Left ventricle myocardium inferior (tissue), 1 donor: ENCODE measurements around the gene SURF6. TPM values are rescaled to one million over a fixed set of nuclear protein-coding genes. Genes with fewer than 3 reads are reported as not detected.

Source experiments
- DNase-seq: peaks from one replicate; pipeline ENCODE4 v3.0.0-alpha.2; 2020
- H3K27ac ChIP-seq: fragments of 200-600 bp; replicated peaks from 2 replicates; pipeline ENCODE4 v1.8.0; 2021
- H3K27me3 ChIP-seq: fragments of 200-600 bp; 2 replicates; pipeline ENCODE4 v1.8.0; 2021; ENCODE audit warnings: low read depth
- H3K36me3 ChIP-seq: fragments of 200-600 bp; 2 replicates; pipeline ENCODE4 v1.8.0; 2021
- H3K4me1 ChIP-seq: fragments of 200-600 bp; 2 replicates; pipeline ENCODE4 v1.8.0; 2021
- H3K4me3 ChIP-seq: fragments of 200-600 bp; 2 replicates; pipeline ENCODE4 v1.8.0; 2021; ENCODE audit warnings: mild to moderate bottlenecking, moderate library complexity
- H3K9me3 ChIP-seq: fragments of 200-600 bp; replicated peaks from 2 replicates; pipeline ENCODE4 v1.8.0; 2021
- intact Hi-C: fragments of 100-400 bp; cut with micrococcal nuclease; formaldehyde crosslinking; loops from one replicate; pipeline ENCODE4 v1.11.0; 2022
- total RNA-seq: library from RNA; stranded (reverse); fragmentation: NEBNext Ultra II Directional; extraction: Animal tissue kit (Norgen Biotek cat#: 25700); gene quantifications from one replicate; pipeline ENCODE4 v1.2.1, GENCODE V29; 2021
- TF ChIP-seq, protein P1 (sequence below): fragments of 200-600 bp; IDR thresholded peaks from 2 replicates; pipeline ENCODE4 v1.8.0; 2021; ENCODE audit warnings: antibody characterized with exemption, mild to moderate bottlenecking, borderline replicate concordance
- donor health status: DM: no; HTN: yes; CAD: no; lungs with severe emphysema.

Gene SURF6
- total RNA-seq, 1 donor from 2014 or later: 11.6 TPM

DNA sequence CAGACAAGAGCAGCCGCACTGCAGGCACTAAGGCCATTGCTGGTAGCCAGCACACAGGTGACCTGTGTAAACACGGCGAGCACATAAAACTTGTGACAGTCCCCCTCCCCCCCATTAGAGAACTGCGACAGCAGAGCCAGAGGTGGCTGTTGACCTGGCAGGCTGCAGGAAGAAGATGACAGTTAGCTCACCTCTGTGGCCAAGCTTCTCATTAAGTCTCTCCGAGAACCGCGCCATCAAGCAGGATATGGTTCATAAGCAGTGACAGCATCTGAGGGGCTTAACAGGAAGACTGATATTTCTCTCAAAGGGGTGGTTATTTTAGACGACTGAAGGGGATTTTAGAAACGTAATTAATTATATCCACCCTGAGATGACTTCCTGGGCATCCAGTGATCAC lies 34.7 kb upstream of the SURF6 start:
- Histone ChIP-seq H3K27ac (no peak overlapping the region), H3K36me3 (peaks cover 36% of the 10 kb centered on the region), H3K9me3 (no peaks in the 10 kb centered on the region), H3K4me3 (no peak overlapping the region), H3K4me1 (peaks cover 85% of the 10 kb centered on the region), H3K27me3 (no peaks in the 10 kb centered on the region)
- intact Hi-C loops: no loop called here
- no peak for DNase-seq
- TF ChIP-seq, protein P1, sequence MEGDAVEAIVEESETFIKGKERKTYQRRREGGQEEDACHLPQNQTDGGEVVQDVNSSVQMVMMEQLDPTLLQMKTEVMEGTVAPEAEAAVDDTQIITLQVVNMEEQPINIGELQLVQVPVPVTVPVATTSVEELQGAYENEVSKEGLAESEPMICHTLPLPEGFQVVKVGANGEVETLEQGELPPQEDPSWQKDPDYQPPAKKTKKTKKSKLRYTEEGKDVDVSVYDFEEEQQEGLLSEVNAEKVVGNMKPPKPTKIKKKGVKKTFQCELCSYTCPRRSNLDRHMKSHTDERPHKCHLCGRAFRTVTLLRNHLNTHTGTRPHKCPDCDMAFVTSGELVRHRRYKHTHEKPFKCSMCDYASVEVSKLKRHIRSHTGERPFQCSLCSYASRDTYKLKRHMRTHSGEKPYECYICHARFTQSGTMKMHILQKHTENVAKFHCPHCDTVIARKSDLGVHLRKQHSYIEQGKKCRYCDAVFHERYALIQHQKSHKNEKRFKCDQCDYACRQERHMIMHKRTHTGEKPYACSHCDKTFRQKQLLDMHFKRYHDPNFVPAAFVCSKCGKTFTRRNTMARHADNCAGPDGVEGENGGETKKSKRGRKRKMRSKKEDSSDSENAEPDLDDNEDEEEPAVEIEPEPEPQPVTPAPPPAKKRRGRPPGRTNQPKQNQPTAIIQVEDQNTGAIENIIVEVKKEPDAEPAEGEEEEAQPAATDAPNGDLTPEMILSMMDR: no peak

DNA sequence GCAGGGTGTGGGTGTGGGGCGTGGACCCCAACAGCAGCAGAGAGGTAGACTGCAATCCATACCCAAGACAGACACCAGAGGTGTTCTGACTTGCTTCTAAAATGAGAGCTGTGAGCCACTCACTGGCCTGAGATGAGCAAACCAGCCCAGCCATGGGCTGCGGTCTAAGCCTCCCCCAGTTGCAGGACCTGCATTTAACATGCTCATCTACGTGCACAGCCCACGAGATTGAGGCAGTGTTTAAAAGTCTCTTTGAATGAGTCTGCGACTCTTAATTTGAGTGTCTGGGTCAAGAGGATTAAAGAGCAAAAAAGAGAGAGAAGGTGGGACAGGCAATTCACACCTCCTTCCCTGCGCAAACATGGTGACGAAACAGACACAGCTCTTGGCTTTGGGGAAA lies 33.9 kb upstream of the SURF6 start:
- Histone ChIP-seq H3K4me3 (no peak overlapping the region), H3K36me3 (peaks cover 43% of the 10 kb centered on the region), H3K9me3 (no peaks in the 10 kb centered on the region), H3K27me3 (no peaks in the 10 kb centered on the region), H3K4me1 (peaks cover 78% of the 10 kb centered on the region), H3K27ac (no peak overlapping the region)
- TF ChIP-seq, protein P1: no peak
- no peak for DNase-seq
- intact Hi-C loops: no loop called here

GRCh38 chr9:133369422-133369821 lies 33.4 kb upstream of the SURF6 start:
- no peaks in the 10 kb centered on the region for H3K9me3 ChIP-seq
- no peaks in the 10 kb centered on the region for H3K27me3 ChIP-seq
- H3K4me3 ChIP-seq: no peak overlapping the region
- TF ChIP-seq, protein P1: no peak
- DNase-seq: no peak
- intact Hi-C loops: no loop called here
- H3K4me1 ChIP-seq: peaks cover 72% of the 10 kb centered on the region
- H3K27ac ChIP-seq: no peak overlapping the region
- H3K36me3 ChIP-seq: peaks cover 48% of the 10 kb centered on the region

GRCh38 chr9:133368249-133368881 lies 32.4 kb upstream of the SURF6 start:
- peaks cover 59% of the 10 kb centered on the region for H3K36me3 ChIP-seq
- intact Hi-C loops: no loop called here
- DNase-seq: no peak

GRCh38 chr9:133367778-133368177 lies 31.8 kb upstream of the SURF6 start:
- Histone ChIP-seq H3K4me3 (no peak overlapping the region), H3K4me1 (peaks cover 56% of the 10 kb centered on the region), H3K27me3 (no peaks in the 10 kb centered on the region), H3K36me3 (peaks cover 59% of the 10 kb centered on the region), H3K9me3 (no peaks in the 10 kb centered on the region), H3K27ac (no peak overlapping the region)
- TF ChIP-seq, protein P1: no peak
- DNase-seq: no peak
- intact Hi-C loops: no loop called here

More at GRCh38 chr9:133368249-133368881, 32.4 kb upstream of the SURF6 start:
- Histone ChIP-seq H3K9me3 (no peaks in the 10 kb centered on the region), H3K4me1 (peaks cover 62% of the 10 kb centered on the region), H3K4me3 (no peak overlapping the region), H3K27me3 (no peaks in the 10 kb centered on the region), H3K27ac (no peak overlapping the region)
- TF ChIP-seq, protein P1: no peak
